Loucy (cell line): ENCODE results near the gene ZNF165.

Source experiments
- CTCF ChIP-seq: fragments of 200-600 bp; sonication (generic); conservative IDR thresholded peaks from 2 replicates; pipeline ENCODE4 v1.5.1; 2014; ENCODE audit warnings: mild to moderate bottlenecking, antibody characterized with exemption, low read length
- EZH2phosphoT487 ChIP-seq: fragments of 200-600 bp; IDR thresholded peaks from 2 replicates; pipeline ENCODE4 v1.6.1; 2018; ENCODE audit warnings: antibody characterized with exemption, mild to moderate bottlenecking, moderate library complexity, borderline replicate concordance

DNA sequence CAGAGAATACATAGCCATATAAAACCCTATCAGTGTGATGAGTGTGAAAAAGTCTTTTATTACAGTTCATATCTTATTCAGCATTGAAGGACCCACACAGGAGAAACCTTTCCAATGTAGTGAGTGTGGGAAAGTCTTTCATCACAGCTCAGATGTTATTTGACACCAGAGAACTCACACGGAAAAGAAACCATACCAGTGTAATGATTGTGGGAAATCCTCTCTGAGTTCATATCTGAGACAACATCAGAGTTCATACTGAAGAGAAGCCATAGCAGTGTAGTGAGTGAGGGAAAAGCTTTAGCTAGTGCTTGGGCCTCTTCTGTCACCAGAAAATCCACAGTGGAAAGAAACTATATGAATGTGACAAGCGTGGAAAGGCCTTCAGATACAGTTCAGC lies 35.4 kb downstream of the ZNF165 start:
- TF ChIP-seq CTCF = no peak
- no peak for TF ChIP-seq EZH2phosphoT487
